GM12872 (cell line): ENCODE measurements around the gene PTPN4.

ENCODE experiments used
- TF ChIP-seq, protein P1 (sequence below): IDR thresholded peaks from 3 replicates; pipeline ENCODE4 v1.5.1; 2011; ENCODE audit warnings: low read depth, mild to moderate bottlenecking, low read length, moderate library complexity; ENCODE audit not compliant: insufficient read depth

Gene PTPN4

GRCh38 chr2:119901013-119901412 lies 141.3 kb downstream of the PTPN4 start:
- TF ChIP-seq, protein P1, sequence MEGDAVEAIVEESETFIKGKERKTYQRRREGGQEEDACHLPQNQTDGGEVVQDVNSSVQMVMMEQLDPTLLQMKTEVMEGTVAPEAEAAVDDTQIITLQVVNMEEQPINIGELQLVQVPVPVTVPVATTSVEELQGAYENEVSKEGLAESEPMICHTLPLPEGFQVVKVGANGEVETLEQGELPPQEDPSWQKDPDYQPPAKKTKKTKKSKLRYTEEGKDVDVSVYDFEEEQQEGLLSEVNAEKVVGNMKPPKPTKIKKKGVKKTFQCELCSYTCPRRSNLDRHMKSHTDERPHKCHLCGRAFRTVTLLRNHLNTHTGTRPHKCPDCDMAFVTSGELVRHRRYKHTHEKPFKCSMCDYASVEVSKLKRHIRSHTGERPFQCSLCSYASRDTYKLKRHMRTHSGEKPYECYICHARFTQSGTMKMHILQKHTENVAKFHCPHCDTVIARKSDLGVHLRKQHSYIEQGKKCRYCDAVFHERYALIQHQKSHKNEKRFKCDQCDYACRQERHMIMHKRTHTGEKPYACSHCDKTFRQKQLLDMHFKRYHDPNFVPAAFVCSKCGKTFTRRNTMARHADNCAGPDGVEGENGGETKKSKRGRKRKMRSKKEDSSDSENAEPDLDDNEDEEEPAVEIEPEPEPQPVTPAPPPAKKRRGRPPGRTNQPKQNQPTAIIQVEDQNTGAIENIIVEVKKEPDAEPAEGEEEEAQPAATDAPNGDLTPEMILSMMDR = no peak

GRCh38 chr2:119910566-119910965 lies 150.8 kb downstream of the PTPN4 start:
- TF ChIP-seq, protein P1 = no peak

GRCh38 chr2:119914266-119914665 lies 154.5 kb downstream of the PTPN4 start:
- TF ChIP-seq, protein P1 = no peak

DNA sequence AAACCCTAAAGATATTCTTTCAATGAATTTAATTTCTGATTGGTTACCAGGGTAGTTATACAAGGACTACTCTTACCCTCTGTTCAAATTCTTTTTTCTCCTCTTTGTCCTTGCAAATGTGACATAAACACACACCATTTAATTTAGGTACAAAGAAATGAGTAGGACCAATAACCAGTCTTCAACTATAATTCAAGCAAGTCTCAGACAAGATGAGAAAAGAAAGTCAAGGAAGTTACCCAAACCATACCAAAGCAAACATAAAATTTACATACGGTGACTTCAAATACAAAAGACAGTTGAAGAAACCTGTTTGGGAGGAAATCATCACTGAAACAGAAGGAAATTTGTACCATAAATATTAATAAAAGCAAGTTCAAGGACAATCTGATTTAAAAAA lies 162.1 kb downstream of the PTPN4 start:
- TF ChIP-seq, protein P1 = no peak

- TF ChIP-seq, protein P1 = no peak
These were observed 163.0 kb downstream of the PTPN4 start for GRCh38 chr2:119922699-119923098.

DNA sequence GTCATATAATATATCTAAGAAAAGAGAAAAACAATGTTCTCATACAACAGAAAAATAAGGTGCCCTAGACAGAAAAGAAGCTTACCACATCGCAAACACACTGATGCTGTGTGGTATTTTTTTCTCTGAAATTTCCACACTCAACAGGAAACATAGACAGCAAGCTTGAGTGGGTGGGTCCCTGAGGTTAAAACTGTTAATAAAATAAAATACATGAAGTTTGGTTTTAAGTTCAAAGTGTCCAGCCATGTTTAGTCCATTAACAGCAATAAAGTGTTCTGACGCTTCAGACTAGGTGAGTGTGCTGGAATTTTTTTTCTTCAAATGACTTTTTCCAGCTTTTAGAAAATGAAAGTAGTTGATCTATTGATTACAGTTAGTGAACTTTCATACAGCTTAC lies 169.8 kb downstream of the PTPN4 start:
- TF ChIP-seq, protein P1 = no peak

- TF ChIP-seq, protein P1 = no peak
These were observed 173.1 kb downstream of the PTPN4 start for GRCh38 chr2:119932809-119933208.

DNA sequence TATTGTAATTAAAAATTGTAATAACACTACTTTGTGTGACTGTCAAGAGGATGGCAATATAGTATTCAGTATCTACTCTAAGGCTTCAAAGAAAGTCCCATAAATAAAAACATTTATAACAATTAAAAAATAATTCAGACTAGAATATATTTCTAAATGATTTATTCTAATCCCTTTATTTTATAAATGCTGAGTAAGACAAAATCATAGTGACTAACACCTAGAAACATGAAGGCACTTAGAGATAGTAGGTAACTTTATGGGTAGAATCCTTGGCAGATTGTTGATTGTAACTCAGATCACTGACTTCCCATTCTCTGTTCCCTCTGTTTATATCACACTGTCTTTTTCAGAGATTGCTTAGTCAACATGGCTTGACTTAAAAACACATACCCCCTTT lies 174.6 kb downstream of the PTPN4 start:
- TF ChIP-seq, protein P1 = no peak
